Stimulated activated CD8-positive, alpha-beta memory T cell treated with anti-CD3 and anti-CD28 coated beads, Interleukin-12 subunit alpha, Interleukin-12 subunit beta, amount 100 ng/mL, for 4 hours (primary cell): ENCODE results near the gene RAB28.

Experiments used
- DNase-seq: peaks from one replicate; pipeline ENCODE4 v3.0.0-alpha.2; 2020; ENCODE audit warnings: low read depth

The RAB28 gene

GRCh38 chr4:13484122-13484748, at the start of gene RAB28:
Gene RAB28 (minus strand): TSS chr4:13484340.
- DNase-seq, result peak; percentile 89

DNA sequence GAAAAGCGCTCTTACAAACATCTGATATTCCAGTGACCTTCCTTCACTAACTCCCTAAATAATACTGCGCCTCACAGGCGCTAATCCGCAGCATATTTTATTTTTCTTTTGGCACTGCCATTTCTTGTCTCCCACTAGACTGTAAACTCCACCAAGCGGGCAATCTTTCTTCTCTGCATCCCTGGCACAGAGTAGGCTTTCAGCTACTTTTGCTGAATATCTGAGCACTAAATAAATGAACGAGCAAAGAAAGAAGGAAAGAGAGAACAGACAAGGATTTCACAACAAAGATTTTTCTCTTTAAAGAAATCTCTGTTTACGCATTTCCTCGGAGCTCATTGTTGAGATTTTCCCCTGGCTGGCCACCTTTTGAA, 47.5 kb upstream of the RAB28 start:
- no peak for DNase-seq

DNA sequence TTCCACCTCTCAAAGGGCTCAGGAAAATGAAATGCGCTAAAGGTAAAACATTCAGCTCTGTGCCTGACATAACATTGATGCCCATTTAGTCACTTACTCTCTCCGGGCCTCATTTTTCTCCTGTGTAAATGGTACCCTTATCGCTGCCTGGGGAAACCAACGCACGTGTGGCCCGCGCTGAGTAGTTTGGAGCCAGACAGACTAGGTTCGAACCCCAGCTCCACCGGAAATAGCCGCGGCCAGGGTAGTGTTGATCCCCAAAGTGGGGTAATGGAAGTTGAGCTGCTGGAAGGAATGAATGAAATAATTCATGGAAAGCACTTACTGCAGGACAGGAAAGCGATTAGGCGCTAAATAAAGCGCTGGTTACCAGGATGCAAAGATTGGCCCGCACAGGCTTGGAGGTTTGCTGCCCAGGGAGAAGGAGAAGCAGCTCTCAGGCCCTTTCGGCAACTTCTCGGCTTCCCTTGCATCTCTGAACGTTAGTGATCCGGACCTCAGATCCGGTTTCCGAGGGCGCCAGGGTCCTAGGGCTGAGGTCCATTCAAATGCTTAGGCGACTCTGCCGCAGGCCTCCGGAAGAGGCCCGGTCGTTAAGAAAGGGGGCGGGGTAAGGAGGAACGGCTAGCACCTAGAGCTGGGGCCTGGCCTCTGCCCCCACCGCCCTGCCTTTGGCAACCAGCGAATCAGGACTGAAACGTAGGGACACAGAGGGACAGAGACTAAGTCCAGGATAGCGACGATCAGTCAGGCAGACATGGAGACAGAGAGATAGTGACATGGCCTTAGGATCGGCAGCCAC, 46.9 kb upstream of the RAB28 start:
- no peak for DNase-seq

DNA sequence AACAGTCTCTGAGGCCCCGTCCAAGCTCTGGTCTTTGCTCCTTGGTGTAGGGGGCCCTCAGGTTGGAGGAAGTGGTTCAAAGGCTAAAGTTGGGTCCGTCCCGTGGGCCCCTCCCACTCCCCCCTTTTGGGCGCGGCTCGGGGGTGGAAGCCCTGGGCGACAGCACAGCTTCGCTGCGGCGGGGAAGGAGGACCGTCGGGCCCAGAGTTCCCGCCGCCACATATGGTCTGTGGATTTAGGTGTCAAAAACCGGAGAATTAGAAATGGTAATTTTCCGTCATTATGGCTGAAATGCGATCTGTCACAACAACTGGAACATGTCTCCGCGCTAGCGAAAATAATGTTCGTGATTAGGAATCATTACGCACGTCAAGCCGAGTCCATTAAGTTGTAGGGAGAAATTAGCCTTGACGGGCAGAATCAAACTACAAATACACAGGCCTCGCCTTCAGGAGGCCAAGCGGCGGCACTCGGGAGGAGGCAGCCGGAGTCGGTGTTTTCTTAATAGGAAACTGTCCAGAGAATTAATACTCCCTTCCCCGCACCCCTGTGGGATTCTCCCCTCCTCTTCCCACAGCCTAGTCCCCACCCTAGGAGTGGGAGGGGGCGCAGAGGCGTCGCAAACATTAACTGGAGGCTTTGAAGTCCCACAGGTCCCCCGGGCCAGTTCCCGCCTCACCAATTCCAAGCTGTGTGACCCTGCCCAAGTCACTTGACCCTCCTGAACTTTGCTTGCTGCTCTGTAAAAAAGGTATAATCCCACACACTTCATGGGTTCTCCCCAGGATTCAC, 45.2 kb upstream of the RAB28 start:
- no peak for DNase-seq

- DNase-seq, result no peak
Observed at GRCh38 chr4:13528821-13529127, 44.6 kb upstream of the RAB28 start.

DNA sequence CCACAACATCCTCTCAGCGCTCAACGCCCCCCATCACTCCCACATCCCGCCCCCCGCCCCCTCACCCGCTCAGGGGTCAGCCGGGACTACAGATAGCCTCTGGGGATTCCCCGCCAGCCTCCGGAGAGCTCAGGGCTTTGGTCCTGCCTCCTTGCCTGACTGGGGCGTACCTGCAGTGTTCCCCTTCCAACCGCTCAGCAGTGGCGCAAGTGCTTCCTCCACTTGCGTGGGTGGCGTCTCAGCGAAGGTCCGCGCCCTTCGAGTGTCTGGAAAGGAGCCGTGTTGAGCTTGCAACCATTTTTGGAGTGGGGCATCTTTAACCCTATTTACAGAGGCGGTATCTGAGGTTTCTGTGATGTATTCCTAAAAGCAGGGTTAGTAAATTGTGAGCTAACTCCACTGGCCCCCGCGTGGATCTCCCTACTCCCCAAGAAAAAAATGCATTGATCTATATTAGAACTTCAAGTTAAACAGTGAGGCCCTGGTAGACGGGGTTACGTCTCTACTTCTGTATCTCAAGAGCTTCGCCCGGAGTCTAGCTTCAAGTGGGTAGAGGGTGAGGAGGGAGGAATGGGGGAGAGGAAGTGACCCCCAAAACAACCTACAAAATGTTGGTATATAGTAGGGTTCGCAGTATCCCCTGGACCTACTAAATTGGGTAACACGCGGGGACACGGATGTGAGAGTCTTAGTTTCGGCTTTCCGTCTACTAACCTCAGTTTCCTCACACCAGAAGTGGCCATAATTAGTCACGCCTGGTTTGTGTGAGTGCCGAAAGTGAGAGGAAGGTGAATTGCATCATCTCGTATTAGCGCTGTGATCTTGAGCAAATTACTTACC, 44.1 kb upstream of the RAB28 start:
- DNase-seq, result no peak

- DNase-seq, result no peak
Observed at GRCh38 chr4:13527192-13527980, 43.2 kb upstream of the RAB28 start.

- no peak for DNase-seq
Observed at GRCh38 chr4:13526658-13527057, 42.5 kb upstream of the RAB28 start.

DNA sequence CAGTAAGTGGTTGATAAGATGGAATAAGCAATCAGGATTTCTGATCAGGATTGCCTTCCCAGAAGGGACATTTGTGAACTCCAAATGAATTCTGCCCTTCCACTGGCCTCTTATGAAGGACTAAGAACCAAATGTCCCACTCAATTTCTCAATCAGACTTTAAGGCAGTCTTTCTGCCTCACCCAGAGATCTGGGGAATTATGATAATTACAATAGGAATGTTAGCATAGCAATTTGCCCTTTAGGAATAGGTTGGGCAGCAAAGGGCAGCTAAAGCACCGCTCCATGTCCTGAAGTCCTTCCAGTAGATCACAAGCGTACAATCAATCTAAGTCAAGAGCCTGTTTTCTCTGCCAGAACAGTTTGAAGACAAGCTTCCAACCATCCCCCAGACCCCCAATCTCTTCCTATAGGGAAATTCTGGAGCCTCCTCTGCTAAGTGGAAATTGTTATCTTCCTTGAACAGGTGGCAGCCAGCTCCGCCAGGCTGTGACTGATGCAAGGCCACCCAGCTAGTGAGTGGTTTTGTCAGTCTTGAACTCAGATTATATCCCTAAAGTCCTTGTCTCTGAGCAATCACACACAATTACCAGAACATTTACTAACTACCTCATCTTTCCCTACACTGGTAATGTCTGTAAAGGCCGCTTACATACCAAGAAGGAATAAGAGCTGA, 41.6 kb upstream of the RAB28 start:
- no peak for DNase-seq

- no peak for DNase-seq
Observed at GRCh38 chr4:13524504-13525243, 40.5 kb upstream of the RAB28 start.

DNA sequence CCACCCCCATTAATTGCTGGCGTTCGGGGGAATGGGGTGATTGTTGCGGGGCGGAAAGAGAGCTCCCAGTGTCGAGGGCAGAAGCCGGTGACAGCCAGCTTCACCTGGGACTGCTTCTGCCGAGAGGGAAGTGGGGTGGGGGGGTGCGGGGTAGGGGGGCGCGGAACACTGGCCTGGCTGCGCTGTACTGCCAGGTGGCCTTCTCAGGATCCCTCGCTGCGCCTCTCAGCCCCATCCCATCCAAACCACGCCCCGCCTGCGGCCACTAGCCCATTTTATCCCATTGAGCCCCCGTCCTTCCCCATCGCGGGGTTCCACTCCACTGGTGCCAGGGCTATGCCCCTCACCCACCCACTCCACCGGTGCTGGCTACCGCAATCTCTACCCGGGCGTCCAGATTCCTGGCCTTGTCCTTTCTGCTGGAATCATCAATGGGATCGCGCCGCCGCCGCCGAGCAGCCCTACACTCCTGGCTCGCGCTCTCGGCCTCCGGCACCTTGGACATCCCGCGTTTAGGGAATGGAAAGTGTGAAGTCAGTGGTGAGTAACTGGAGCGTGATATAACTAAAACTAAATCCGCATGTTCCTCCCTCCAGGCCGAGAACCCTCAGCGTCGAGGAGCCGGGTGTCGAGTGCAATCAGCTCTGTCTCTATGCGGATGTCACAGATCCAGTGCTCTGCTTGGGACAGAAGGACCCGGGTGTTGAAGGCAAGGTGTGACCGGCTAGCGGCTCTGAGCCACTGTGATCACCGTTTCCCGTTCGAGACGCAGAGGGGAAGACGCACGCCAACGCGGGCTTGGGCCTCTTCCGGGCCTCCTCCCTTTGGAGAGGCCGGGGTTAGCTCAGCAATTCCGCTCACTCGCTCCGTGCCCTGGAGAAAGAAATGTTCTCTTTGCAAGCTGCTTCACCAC, 39.7 kb upstream of the RAB28 start:
- DNase-seq, result no peak

- DNase-seq, result no peak
Observed at GRCh38 chr4:13523105-13523477, 39.0 kb upstream of the RAB28 start.

DNA sequence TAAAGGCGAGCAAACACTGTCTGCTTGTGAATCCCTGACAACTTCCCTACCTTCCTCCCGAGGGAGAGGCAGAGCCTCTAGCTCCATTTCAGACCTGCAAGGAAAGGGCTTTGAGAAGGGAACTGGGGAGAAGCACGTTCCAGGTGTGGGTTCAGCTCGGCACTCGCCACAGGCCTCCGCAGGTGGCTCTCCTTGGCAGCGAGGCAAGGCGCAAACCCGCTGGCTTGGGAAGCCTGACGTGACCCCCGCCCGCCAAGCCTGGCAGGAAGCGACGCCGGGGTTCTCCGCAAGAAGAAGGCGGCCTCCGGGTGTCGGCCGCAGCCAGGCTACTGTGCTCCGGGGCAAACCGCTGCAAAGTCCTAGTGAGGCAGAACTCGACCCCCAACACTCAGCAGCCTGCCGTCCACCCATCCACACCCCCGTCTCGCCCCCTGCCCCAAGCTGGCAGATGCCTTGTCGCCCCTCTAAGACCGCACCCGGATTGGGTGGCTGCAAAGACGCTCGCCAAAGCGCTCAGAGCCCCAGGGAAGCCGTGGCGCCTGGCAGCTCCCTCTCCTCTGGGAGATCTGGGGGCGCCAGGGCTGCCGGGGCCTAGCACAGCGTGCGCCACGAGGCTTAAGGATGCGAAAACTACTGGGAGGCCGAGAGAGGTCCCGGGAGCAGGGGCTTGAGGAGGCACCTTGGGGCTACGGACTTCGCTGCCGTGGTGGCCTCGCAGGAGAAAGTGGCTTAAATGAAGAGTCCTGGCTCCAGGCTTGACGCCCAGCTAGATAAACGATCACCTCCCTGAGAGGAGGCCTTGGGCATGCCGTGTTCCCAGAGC, 38.4 kb upstream of the RAB28 start:
- DNase-seq, result no peak

- DNase-seq, result no peak
Observed at GRCh38 chr4:13521047-13521446, 36.9 kb upstream of the RAB28 start.

- no peak for DNase-seq
Observed at GRCh38 chr4:13516315-13516860, 32.2 kb upstream of the RAB28 start.

GRCh38 chr4:13515268-13515667, 31.1 kb upstream of the RAB28 start:
- no peak for DNase-seq

GRCh38 chr4:13514722-13515121, 30.6 kb upstream of the RAB28 start:
- DNase-seq, result no peak

DNA sequence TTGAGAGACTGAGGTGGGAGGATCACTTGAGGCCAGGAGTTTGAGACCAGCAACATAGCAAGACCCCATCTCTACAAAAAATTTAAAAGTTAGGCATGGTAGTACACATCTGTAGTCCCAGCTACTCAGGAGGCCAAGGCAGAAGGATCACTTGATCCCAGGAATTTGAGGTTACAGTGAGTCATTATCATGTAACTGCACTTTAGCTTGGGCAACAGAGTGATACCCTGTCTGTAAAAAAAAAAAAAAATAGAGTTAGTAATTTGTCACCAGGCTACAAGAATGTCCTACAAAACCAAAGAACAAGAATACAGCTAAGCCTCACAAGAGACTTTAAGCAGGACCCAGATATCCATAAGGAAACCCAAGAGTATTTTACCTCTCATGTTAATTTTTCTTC, 27.0 kb upstream of the RAB28 start:
- no peak for DNase-seq
